Fibroblast of skin of left quadriceps (primary cell): Measurements from ENCODE around the gene MARF1.
"Not testable (repeated sequence)": the region's sequence is repeated elsewhere in the genome, so short reads cannot be mapped to it uniquely, and the experiment has no call there.

ENCODE experiments used
- DNase-seq, 2 experiments: peaks; one replicate each; pipeline ENCODE4 v3.0.0-alpha.2; 2013; ENCODE audit warnings: low read depth in 2 of 2

The MARF1 gene

DNA sequence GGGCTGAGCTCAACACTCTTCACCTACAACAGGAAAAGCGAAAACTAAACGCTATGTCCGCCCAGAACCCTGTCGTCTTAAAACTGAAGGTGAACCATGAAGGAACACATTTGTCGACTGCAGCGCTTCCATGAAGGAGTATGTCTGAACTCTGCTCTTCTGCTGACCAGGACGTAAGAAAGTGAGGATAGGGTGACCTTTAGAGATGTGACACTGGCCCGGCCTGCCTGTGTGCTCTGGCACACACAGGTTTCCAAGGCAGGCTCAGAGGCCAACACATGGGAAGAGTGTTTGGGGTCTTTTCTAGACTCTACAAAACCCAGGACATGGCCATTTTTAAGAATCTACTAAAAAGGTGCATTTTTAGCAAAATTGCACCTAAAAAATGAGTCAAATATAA is 21.1 kb downstream of the MARF1 start:
- DNase-seq = no peak

DNA sequence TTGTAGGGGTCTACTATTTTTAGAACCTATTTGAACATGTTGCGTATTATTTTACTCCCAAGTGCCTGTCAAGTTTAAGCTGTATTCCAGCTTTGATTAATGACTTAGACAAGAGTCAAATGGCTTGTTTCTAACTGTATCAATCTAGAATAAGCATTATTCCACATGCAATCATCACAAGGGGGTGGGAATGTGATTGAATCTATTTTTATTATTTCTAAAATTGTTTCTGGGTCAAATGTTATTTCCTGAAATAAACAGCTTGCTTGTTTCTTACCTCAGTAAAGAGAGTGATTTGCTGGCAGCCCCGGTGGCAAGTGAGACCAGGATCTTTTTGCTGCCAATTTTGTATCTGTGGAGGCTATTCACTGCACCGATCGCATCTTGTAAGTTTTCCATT is 21.5 kb downstream of the MARF1 start:
- DNase-seq = no peak

DNA sequence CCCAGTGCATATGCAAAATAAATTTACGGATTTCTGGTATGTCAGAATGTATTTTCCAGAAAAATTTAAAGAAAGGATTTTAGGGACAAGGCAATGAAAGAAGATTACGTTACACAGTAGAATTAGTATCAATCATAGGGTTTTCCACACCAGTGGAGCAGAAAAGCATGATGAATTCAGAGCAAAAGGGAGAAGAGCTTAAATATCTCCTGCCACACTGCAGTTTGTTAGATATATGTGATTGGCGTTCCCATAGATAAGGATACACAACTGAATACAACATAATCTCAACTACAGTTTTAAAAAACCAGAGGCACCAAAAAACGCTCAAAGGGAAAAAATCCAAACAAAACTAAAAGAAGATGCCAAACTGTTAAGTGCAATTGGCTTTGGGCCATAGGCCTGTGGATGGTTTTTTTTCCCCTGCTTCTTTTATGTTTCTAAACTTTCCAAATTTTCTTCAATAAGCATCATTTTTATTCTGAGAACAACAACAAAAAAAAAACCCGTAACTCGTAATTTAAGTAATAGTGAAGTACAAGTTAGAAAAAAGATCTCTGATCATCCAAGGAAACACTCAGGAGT is 22.3 kb downstream of the MARF1 start:
- DNase-seq = no peak

DNA sequence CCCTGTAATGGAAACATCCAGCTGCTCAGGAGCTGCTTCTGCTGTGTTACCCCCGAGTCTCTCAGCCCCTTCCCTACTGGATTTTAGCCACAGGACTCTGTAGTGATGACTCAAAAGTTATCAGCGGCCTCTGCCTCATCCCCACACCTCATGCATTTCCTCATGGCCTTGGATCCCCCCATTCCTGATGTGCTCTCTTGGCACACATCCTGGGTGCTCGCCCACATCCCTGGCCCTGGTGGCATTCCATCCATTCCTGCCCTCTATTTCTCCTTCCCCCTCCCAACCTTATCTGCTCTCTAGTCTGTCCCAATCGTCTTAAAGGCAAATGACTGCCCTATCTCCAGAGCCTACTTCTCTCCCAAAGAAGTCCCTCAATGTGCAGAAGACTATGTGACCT is 24.6 kb downstream of the MARF1 start:
- peak; percentile 10 to 13 for DNase-seq

DNA sequence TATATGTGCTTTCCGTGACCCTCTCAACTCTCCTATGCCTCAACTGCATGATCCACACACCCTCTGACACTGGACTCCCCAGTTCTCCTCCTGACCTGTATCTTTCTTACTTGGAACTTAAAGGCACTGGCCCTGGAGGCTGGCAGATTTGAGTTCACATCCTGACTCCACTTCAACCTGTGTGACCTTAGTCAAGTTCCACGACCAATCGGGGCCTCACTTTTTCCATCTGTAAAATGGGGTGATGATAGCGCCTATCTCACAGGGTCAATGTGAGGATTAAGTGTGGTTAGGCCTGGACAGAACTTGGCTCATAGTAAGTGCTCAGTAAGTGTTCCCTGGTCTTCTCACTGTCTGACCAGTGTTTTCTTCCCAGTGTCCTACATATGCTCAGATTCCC is 25.1 kb downstream of the MARF1 start:
- no peak for DNase-seq

DNA sequence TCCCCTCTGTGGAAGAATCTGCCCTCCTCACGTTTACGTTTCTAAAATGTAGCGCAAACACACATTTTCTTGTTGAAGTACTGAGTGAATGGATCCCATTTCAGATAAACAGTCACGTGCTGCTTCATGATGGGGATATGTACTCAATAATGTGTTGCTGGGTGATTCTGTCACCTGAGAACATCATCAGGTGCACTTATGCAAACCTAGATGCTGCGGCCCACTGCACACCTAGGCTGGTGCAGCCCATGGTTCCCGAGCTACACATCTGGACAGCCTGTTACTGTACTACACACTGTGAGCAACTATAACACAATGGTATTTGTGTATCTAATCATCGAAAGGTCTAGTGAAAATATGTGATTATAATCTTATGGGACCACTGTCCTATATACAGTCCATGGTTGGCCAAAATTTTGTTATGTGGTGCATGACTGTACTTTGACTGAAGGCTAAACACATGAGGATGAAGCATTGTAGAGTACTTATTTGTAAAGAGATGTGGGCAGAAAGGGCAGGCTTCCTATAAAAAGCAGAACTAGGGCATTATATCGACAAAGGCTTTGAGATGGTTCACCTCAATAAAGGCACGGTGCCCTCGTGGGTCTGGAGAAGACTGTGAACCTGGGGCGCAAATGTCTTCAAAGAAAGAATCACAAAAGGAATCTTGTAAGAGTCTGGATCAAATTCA is 26.3 kb downstream of the MARF1 start:
- no peak for DNase-seq

DNA sequence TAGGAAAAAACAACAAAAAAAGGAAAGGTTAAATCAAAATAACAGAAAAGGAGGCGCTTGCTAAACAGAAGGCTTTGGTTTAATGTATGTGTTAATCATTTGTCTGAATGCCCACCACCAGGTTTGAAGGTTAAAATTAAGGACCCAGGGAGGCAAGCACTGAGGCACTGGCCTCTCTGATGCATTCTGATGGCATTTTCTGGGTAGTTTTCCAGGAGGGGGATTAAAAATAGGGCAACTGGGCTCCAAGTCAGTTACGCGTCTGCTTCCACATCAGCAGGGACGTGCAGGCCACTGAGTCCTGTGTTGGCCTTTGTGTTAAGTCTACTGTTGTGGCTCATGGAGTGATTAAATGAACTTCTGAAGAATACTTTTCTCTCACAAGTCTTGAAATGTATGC is 26.9 kb downstream of the MARF1 start:
- no peak for DNase-seq

DNA sequence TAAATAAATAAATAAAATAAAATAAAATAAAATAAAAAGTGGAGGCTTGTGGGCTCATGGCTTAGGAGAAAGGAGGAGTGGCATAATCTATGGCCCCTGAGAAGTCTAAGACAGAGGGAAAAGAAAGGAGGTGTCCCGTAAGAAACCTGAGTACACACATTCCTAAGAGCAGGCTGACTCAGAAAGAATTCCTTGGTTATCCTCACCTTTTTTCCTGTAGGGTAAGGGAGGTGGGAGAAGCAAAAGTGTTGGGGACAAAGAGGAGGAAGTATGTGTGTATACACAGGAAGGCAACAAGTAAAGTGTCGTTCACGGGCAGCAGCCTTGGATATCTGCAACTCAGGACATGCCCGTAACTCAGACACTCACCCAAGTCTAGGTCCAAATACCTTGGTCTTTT is 29.3 kb downstream of the MARF1 start:
- DNase-seq = no peak

DNA sequence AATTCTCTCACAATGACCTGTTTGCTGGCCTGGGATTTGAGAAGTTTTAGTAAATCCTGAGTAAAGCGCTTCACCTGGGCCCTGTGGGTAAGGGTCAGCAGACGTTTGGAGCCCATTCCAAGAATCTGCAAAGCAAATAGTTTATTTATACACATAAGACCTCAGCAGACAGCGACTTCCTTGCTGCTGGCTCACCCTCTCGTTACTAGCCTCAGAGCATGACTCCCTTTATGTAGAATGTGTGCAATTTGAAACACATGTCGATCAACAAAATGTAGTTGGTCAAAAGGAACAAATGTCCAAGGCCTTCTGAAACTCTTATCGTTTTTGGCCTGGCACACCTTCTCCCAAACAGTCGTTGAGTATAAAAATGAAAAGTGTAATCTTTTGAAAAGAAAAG is 31.3 kb downstream of the MARF1 start:
- no peak for DNase-seq

DNA sequence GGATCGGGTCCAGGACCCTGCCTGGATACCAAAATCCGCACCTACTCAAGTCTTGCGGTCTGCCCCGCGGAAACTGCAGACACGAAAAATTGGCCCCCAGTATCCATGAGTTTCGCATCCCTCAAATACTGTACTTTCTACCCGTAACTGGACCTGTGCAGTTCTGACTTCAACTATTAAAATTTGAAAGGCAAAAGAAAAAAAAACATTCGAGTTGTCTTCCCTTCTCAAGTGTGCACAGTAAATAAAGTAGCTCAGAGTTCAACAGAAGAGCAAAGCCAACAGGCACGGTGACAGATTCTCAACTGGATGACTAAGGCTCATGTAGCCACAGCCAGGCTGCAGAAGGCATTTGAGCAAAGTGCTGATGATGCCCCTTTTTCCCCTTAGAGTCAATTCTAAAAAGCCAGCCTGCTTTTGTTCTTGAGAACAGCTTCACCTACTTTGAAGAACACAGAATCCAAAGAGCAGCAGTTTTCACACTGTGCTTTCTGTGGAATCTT is 32.5 kb downstream of the MARF1 start:
- no peak for DNase-seq

DNA sequence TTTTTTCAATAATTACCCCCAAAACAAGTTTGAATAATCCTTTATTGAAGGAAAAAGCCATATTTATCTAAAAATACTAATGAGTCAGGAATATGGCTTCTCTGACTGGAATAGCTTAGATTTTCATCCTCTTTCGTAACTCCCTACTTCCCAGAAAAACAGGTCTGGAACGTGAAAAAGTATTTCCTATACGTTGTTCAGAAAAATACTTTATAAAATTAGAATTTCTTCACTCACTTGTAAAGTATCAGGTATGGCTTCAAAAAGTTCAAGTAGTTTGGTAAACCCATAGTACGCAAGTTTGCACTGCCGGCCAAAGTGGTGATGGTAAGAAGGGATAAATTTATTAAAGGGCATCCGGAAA is 33.7 kb downstream of the MARF1 start:
- no peak for DNase-seq

DNA sequence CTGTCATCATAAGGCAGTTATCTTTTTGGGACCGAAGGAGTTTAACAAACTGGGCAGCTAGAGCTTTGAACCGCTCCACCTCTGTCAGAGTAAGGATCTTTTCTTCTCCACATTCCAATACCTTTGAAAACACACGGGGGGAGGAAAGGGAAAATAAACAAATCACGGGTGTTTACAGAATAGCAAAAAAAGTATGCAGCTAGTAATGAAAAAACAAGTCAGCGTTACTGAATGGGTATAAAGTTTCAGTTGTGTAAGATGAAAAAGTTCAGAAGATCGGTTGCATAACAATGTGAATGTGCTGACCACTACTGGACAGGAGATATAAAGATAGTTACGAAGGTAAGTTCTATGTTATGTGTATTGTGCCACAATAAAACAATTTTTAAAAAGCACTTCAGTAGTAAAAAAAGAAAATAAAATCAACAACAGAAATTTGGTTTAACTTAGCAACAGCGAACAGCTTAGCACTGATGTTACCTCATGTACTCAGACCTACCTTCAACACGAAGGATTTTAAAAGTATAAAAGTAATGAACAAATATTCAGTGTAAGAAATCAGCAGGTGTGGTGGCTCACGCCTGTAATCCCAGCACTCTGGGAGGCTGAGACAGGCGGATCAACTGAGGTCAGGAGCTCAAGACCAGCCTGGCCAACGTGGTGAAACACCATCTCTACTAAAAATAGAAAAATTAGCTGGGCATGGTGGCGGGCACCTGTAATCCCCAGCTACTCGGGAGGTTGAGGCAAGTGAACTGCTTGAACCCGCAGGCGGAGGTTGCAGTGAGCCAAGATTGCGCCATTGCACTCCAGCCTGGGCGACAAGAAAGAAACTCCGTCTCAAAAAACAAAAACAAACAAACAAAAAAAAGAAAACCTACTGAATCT is 34.3 kb downstream of the MARF1 start:
- DNase-seq = no peak

DNA sequence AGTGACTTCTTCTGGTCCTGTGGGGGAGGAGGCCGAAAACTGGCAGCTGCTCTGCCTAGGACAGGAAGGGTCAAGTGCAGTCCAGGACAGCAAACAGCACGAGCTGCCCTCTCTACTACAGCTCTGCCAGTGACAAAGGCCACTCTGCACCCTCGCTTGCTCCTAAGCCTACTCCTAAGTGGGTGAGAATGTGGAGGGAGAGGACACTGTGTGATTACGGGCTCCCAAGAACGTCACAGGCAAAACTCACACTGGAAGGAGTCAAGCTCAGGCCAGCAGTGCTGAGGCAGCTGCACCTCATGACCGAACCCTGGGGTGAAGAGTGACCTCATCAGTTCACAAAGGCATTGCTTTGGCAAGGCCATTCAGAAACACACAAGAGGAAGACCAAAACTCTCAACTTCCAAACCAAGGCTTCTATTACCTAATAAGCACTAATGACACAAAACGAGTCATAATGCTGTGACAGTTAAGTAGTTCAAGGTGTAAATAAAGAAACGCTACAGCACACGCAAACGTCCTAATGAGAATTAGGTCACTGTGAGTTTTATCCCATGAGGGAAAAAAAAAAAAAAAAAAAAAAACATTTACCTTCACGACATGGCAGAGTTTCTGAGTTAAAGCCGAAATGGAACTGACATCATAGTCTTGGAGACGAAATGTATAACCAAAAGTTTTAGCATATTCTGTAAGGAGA is 35.1 kb downstream of the MARF1 start:
- DNase-seq = no peak

DNA sequence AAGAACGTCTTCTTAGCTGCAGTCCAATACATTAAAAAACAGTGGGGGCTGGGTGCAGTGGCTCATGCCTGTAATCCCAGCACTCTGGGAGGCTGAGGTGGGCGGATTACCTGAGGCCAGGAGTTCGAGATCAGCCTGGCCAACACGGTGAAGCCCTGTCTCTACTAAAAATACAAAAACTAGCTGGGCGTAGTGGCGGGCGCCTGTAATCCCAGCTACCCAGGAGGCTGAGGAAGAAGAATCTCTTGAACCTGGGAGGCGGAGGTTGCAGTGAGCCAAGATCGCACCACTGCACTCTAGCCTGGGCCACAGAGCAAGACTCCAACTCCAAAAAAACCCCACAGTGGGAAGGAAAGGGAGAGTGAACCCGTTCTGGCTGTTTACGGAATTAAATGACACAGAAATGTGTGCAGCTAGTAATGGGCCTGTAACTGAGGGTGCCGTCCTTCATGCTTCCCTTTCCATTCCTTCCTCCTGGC is 35.7 kb downstream of the MARF1 start:
- not testable (repeated sequence) for DNase-seq

DNA sequence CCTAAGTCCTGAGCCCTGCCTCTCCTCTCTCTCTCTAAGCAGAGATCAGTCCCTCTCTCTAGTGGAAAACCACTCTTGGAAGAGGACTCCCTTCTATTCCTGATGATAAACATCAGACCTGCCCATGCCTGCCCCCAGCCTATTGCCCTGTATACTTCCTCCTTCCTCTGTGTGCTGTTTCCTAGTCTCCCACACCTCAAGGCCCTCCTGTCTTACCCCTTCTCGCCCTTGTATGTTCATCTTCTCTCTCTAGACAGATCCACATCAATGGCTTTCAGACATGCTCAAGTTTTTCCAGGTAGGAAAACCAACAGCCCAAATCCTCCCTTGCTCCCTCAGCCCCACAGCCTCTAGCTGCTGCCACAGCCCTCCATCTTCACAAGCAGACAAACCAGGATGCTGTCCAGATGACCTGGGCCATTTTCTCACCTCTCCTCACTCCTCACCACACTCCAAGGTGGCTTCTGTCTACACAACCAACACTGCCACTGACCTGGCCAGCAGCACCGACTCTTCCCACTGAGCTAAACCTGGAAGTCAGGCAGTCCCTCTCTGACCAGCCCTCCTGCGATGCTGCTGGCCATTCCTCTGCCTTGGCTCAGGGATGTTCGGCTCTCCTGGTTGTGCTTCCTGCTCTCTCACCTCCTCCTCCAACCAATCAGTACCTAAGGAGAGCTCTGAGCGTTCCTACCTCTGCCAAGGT is 36.3 kb downstream of the MARF1 start:
- no peak for DNase-seq

DNA sequence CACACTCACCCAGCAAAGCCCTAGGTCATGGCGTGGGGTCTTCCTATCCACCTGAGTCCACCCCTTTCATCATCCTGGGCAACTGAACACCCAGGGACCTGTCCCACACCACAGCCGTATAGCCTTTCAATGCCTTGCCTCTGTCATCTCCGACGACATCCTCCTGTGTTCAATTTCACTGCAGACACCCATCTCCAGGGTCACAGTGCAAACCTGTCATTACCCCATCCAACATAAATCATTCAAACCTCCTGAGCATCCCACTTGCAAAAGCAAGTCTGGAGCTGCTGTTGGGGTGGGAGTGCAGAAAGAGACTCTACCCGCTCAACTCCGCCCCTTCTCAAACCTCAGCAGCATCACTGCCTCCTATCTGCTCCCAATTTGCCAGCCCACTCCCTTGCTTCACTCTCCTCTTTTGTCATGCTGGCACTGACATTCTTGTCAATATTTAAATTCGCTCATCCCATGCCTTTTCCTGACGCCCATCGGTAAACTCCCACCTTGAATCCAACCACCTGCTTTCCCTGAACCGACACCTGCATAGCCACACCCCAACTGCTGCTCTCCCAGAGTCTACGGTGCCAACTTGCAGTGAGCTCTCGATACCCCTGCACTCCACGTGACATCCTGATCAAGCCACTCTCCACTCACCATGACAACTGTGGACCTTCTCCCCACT is 37.0 kb downstream of the MARF1 start:
- no peak for DNase-seq

DNA sequence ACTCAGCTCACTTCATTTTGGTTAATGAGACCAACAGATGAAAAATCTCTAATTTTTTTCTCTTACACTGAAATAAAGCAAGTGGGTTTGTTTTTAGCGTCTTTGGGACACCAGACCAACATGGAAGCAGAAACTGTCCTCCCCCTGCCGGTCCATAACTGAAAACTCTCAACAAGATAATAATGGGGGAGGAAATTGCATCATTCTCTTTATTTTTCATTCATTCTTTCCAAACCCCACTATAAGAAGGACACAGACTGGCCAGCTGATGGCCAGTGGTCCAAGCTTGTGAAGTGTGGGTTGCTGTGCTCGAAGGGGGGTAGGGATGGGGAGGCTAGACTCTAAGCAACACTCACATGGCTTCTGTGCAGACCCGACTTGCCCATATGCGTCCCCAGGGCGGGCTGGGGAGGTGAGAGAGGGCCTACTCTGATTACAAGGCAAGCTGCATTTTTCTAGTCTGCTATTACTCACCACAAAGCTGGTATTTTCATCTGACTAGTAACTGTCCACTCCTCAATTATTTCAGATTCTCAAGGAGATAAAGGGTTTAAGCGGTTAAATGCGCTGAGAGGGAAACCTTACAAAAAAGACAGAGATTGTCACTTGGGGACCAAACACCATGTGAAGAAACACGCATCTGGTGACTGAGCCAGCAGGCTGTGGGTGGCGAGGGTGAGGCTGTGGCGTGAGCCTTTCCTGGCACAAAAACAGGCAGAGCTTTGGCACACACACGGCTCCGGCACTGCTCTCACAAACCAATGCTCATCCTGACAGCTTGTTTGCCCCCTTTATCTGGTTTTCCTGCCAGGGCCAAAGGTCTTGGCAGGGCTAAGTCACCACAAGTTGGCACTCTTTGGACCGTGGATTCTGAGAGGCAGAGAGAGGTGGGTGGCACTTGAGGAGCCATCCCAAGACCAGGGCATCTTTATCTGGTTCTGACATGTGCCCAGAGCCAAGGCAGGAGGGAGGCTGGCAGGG is 38.2 kb downstream of the MARF1 start:
- DNase-seq = no peak

DNA sequence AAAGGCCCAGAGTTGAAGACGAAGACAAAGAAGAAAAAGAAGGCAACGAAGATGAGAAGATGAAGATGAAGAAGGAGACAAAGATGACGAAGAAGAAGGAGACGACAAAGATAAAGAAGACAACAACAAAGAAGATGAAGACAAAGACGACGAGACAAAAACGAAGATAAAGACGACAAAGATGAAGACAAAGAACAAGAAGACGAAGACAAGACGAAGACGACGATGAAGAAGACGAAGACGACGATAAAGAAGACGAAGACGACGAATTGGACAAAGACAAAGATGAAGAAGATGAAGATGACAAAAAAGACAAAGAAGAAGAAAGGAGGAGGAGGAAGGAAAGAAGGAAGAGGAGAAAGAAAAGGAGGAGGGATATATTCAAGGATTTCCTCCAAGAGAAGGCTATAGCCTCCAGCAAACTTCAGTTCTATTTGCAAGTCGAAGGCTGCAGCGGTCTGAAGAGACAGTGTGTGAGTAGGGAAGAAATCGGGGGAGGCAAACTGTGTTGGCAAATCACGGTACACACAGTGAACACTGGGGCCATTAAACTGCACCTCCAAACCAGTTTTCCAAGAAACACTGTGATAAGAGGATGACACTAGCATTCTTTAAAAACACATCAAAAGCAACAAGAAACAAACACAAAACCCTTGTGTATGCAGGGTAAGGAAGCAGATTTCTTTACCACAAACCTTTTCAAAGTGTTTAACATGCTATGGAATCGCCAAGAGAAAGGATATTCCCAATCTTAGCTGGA is 40.5 kb downstream of the MARF1 start:
- no peak for DNase-seq
